MM.1S (cell line): ENCODE measurements around the gene KCNJ6.

ENCODE experiments used
- CTCF ChIP-seq: fragments of 300-600 bp; sonication (generic); IDR thresholded peaks from 2 replicates; pipeline ENCODE4 v1.5.1; 2016; ENCODE audit warnings: antibody characterized with exemption, low read length, mixed read lengths
- EZH2 ChIP-seq: fragments of 300-600 bp; sonication (generic); optimal IDR thresholded peaks from 2 replicates; pipeline ENCODE3; 2017; ENCODE audit warnings: low read depth, mild to moderate bottlenecking, antibody characterized with exemption, low read length, mixed read lengths
- EZH2phosphoT487 ChIP-seq: fragments of 300-600 bp; sonication (generic); IDR thresholded peaks from 2 replicates; pipeline ENCODE4 v1.6.1; 2018; ENCODE audit warnings: antibody characterized with exemption, low read length

- TF ChIP-seq CTCF (no peak), EZH2 (no peak), EZH2phosphoT487 (no peak)
Observed at GRCh38 chr21:37605006-37605405, 311.3 kb downstream of the KCNJ6 start.
